Ishikawa (cell line): Measurements from ENCODE around the gene AGXT.
A peak's percentile ranks its signal among the peaks of the same experiment; 100 is the strongest.

ENCODE experiments used
- CEBPB ChIP-seq: IDR thresholded peaks from 2 replicates; pipeline ENCODE4 v1.6.1; 2012
- CREB1 ChIP-seq: IDR thresholded peaks from 2 replicates; pipeline ENCODE4 v1.6.1; 2012; ENCODE audit warnings: low read depth
- EGR1 ChIP-seq: IDR thresholded peaks from 2 replicates; pipeline ENCODE4 v1.6.1; 2012
- EP300 ChIP-seq: IDR thresholded peaks from 2 replicates; pipeline ENCODE4 v1.6.1; 2012; ENCODE audit warnings: borderline replicate concordance
- FOXM1 ChIP-seq: IDR thresholded peaks from 2 replicates; pipeline ENCODE4 v1.6.1; 2012; ENCODE audit warnings: low read depth, borderline replicate concordance
- MAX ChIP-seq: IDR thresholded peaks from 2 replicates; pipeline ENCODE4 v1.6.1; 2012
- NFIC ChIP-seq: IDR thresholded peaks from 2 replicates; pipeline ENCODE4 v1.6.1; 2012
- RAD21 ChIP-seq: IDR thresholded peaks from 2 replicates; pipeline ENCODE4 v1.6.1; 2012; ENCODE audit warnings: low read depth
- REST ChIP-seq: IDR thresholded peaks from 2 replicates; pipeline ENCODE4 v1.6.1; 2012; ENCODE audit warnings: low read depth, mild to moderate bottlenecking
- TAF1 ChIP-seq: IDR thresholded peaks from 2 replicates; pipeline ENCODE4 v1.6.1; 2012; ENCODE audit warnings: low read depth, mild to moderate bottlenecking
- TCF12 ChIP-seq: IDR thresholded peaks from 2 replicates; pipeline ENCODE4 v1.6.1; 2012; ENCODE audit warnings: low read depth
- TEAD4 ChIP-seq: IDR thresholded peaks from 2 replicates; pipeline ENCODE4 v1.6.1; 2012
- USF1 ChIP-seq: IDR thresholded peaks from 2 replicates; pipeline ENCODE4 v1.6.1; 2012
- YY1 ChIP-seq: IDR thresholded peaks from 2 replicates; pipeline ENCODE4 v1.6.1; 2012; ENCODE audit warnings: low read depth
- ZBTB7A ChIP-seq: IDR thresholded peaks from 2 replicates; pipeline ENCODE4 v1.6.1; 2012; ENCODE audit warnings: low read depth

AGXT gene

GRCh38 chr2:240868286-240869108, at the start of gene AGXT:
Gene AGXT (plus strand): TSS chr2:240868824. CDS start chr2:240868866, 42 bp downstream.
- TF ChIP-seq CEBPB, result peak; percentile 70
- TF ChIP-seq EP300, result no peak
- TF ChIP-seq EGR1, result peak; percentile 53; the same call in 1 of the 2 replicates

- no peak for TF ChIP-seq TEAD4
- no peak for TF ChIP-seq NFIC
- no peak for TF ChIP-seq CREB1
- no peak for TF ChIP-seq RAD21
- no peak for TF ChIP-seq YY1
- TF ChIP-seq FOXM1, result no peak
- no peak for TF ChIP-seq EP300
- no peak for TF ChIP-seq USF1
- TF ChIP-seq ZBTB7A, result no peak; the same call in 1 of the 2 replicates
- TF ChIP-seq TAF1, result no peak
- TF ChIP-seq REST, result no peak
- no peak for TF ChIP-seq MAX
- no peak for TF ChIP-seq TCF12
- TF ChIP-seq CEBPB, result no peak
- TF ChIP-seq EGR1, result no peak
These were observed 49.3 kb upstream of the AGXT start for GRCh38 chr2:240819126-240819857.

GRCh38 chr2:240819858-240820606, 48.6 kb upstream of the AGXT start, which contains the start of gene KIF1A:
Gene KIF1A (minus strand): TSS chr2:240820219. CDS start chr2:240797752, 22,467 bp downstream.
- TF ChIP-seq EP300 (no peak), TAF1 (peak; percentile 47; the same call in 1 of the 2 replicates), USF1 (0 out of 2 replicates have a peak, but pooled peaks have one; percentile 34), NFIC (no peak), FOXM1 (no peak), MAX (0 out of 2 replicates have a peak, but pooled peaks have one; percentile 17), REST (no peak), CREB1 (peak; percentile 39; the same call in 1 of the 2 replicates), CEBPB (no peak), TEAD4 (no peak), YY1 (no peak), ZBTB7A (peak; percentile 36; the same call in 1 of the 2 replicates), EGR1 (no peak), TCF12 (no peak; the same call in 1 of the 2 replicates), RAD21 (no peak)

GRCh38 chr2:240820607-240821428, 47.8 kb upstream of the AGXT start:
- TF ChIP-seq ZBTB7A, result peak; percentile 45
- TF ChIP-seq REST, result no peak
- no peak for TF ChIP-seq EGR1
- TF ChIP-seq RAD21, result no peak
- TF ChIP-seq MAX, result peak; percentile 43
- TF ChIP-seq YY1, result 0 out of 2 replicates have a peak, but pooled peaks have one; percentile 10
- TF ChIP-seq EP300, result no peak
- no peak for TF ChIP-seq TCF12
- peak; percentile 47; the same call in 1 of the 2 replicates for TF ChIP-seq CEBPB
- TF ChIP-seq TAF1, result no peak; the same call in 1 of the 2 replicates
- no peak for TF ChIP-seq USF1
- TF ChIP-seq NFIC, result no peak
- no peak for TF ChIP-seq CREB1
- TF ChIP-seq FOXM1, result no peak
- no peak for TF ChIP-seq TEAD4
